Thyroid gland (tissue), 4 donors: ENCODE measurements around the gene ASPM.

ENCODE experiments used
- CTCF ChIP-seq, 6 experiments: fragments of 200-600 bp in 3 of 6; fragments of 450-650 bp in 3 of 6; sonication (generic) in 3 of 6; IDR thresholded peaks; one replicate each; pipeline ENCODE4 v1.5.1; 2016 to 2019; ENCODE audit warnings: antibody characterized with exemption in 6 of 6, mild to moderate bottlenecking in 2 of 6, inconsistent platforms in 1 of 6, moderate library complexity in 1 of 6
- POLR2A ChIP-seq, 2 donors: fragments of 450-650 bp; IDR thresholded peaks; one replicate each; pipeline ENCODE4 v1.6.1; 2017; ENCODE audit warnings: antibody characterized with exemption in 2 of 2, mild to moderate bottlenecking in 2 of 2, moderate library complexity in 1 of 2

GRCh38 chr1:197130677-197131304 is 15.7 kb downstream of the ASPM start:
- TF ChIP-seq POLR2A (IDR thresholded peaks at IDR 0.05) (no peak), CTCF (IDR thresholded peaks at IDR 0.05) (no peak)
